Activated T-cell treated with anti-CD3 and anti-CD28 coated beads, Interleukin-2, amount 50 U/mL, for 24 hours (primary cell): ENCODE measurements around the gene SKAP2.

Experiments
- DNase-seq: peaks from one replicate; pipeline ENCODE4 v3.0.0-alpha.2; 2020
- H3K27ac Mint-ChIP-seq: 2 replicates; pipeline ENCODE4 v1.8.0; 2020; ENCODE audit warnings: mild to moderate bottlenecking, mixed read lengths
- H3K27me3 Mint-ChIP-seq: 2 replicates; pipeline ENCODE4 v1.8.0; 2020; ENCODE audit warnings: mixed read lengths
- H3K36me3 Mint-ChIP-seq: 2 replicates; pipeline ENCODE4 v1.8.0; 2020; ENCODE audit warnings: low read depth, mixed read lengths
- H3K4me1 Mint-ChIP-seq: 2 replicates; pipeline ENCODE4 v1.8.0; 2020; ENCODE audit warnings: low read depth, mixed read lengths
- H3K4me3 Mint-ChIP-seq: 2 replicates; pipeline ENCODE4 v1.8.0; 2020; ENCODE audit warnings: mild to moderate bottlenecking, moderate library complexity, mixed read lengths
- H3K9me3 Mint-ChIP-seq: 2 replicates; pipeline ENCODE4 v1.8.0; 2020; ENCODE audit warnings: mixed read lengths

SKAP2 gene

GRCh38 chr7:26700386-26700785 is 164.0 kb downstream of the SKAP2 start:
- Mint-ChIP-seq H3K4me1 (no peaks in the 10 kb centered on the region), H3K36me3 (no peaks in the 10 kb centered on the region), H3K27me3 (peaks cover 7% of the 10 kb centered on the region), H3K27ac (no peak overlapping the region), H3K9me3 (no peaks in the 10 kb centered on the region), H3K4me3 (no peak overlapping the region)
- DNase-seq, result no peak

- H3K36me3 Mint-ChIP-seq, result no peaks in the 10 kb centered on the region
- peaks cover 7% of the 10 kb centered on the region for H3K27me3 Mint-ChIP-seq
- H3K27ac Mint-ChIP-seq, result no peak overlapping the region
- no peaks in the 10 kb centered on the region for H3K9me3 Mint-ChIP-seq
- H3K4me3 Mint-ChIP-seq, result no peak overlapping the region
- H3K4me1 Mint-ChIP-seq, result no peaks in the 10 kb centered on the region
- no peak for DNase-seq
Observed at GRCh38 chr7:26699766-26700165, 164.6 kb downstream of the SKAP2 start.

- DNase-seq, result no peak
- no peak overlapping the region for H3K27ac Mint-ChIP-seq
- H3K36me3 Mint-ChIP-seq, result no peaks in the 10 kb centered on the region
- H3K4me3 Mint-ChIP-seq, result no peak overlapping the region
- peaks cover 7% of the 10 kb centered on the region for H3K27me3 Mint-ChIP-seq
- no peaks in the 10 kb centered on the region for H3K4me1 Mint-ChIP-seq
- no peaks in the 10 kb centered on the region for H3K9me3 Mint-ChIP-seq
Observed at GRCh38 chr7:26698806-26699205, 165.6 kb downstream of the SKAP2 start.

- H3K4me3 Mint-ChIP-seq, result no peak overlapping the region
- DNase-seq, result no peak
- no peaks in the 10 kb centered on the region for H3K9me3 Mint-ChIP-seq
- no peak overlapping the region for H3K27ac Mint-ChIP-seq
- H3K36me3 Mint-ChIP-seq, result no peaks in the 10 kb centered on the region
- H3K4me1 Mint-ChIP-seq, result no peaks in the 10 kb centered on the region
- H3K27me3 Mint-ChIP-seq, result peaks cover 7% of the 10 kb centered on the region
Observed at GRCh38 chr7:26698194-26698593, 166.2 kb downstream of the SKAP2 start.

- DNase-seq, result no peak
- H3K4me3 Mint-ChIP-seq, result no peak overlapping the region
- peaks cover 5% of the 10 kb centered on the region for H3K27me3 Mint-ChIP-seq
- H3K36me3 Mint-ChIP-seq, result no peaks in the 10 kb centered on the region
- no peaks in the 10 kb centered on the region for H3K4me1 Mint-ChIP-seq
- H3K27ac Mint-ChIP-seq, result no peak overlapping the region
- no peaks in the 10 kb centered on the region for H3K9me3 Mint-ChIP-seq
Observed at GRCh38 chr7:26696978-26697377, 167.4 kb downstream of the SKAP2 start.

- no peak overlapping the region for H3K4me3 Mint-ChIP-seq
- H3K36me3 Mint-ChIP-seq, result no peaks in the 10 kb centered on the region
- H3K27ac Mint-ChIP-seq, result no peak overlapping the region
- DNase-seq, result no peak
- H3K27me3 Mint-ChIP-seq, result peaks cover 6% of the 10 kb centered on the region
- no peaks in the 10 kb centered on the region for H3K4me1 Mint-ChIP-seq
- no peaks in the 10 kb centered on the region for H3K9me3 Mint-ChIP-seq
Observed at GRCh38 chr7:26696161-26696560, 168.2 kb downstream of the SKAP2 start.

GRCh38 chr7:26694713-26695112 is 169.7 kb downstream of the SKAP2 start:
- peaks cover 8% of the 10 kb centered on the region for H3K27me3 Mint-ChIP-seq
- no peak for DNase-seq
- H3K27ac Mint-ChIP-seq, result no peak overlapping the region
- no peaks in the 10 kb centered on the region for H3K4me1 Mint-ChIP-seq
- H3K9me3 Mint-ChIP-seq, result no peaks in the 10 kb centered on the region
- H3K36me3 Mint-ChIP-seq, result no peaks in the 10 kb centered on the region
- no peak overlapping the region for H3K4me3 Mint-ChIP-seq

- Mint-ChIP-seq H3K36me3 (no peaks in the 10 kb centered on the region), H3K27me3 (peaks cover 8% of the 10 kb centered on the region), H3K4me1 (no peaks in the 10 kb centered on the region), H3K4me3 (no peak overlapping the region), H3K27ac (no peak overlapping the region), H3K9me3 (no peaks in the 10 kb centered on the region)
- DNase-seq, result no peak
Observed at GRCh38 chr7:26694141-26694540, 170.2 kb downstream of the SKAP2 start.

- H3K4me1 Mint-ChIP-seq, result no peaks in the 10 kb centered on the region
- no peak overlapping the region for H3K27ac Mint-ChIP-seq
- DNase-seq, result no peak
- H3K4me3 Mint-ChIP-seq, result no peak overlapping the region
- H3K9me3 Mint-ChIP-seq, result no peaks in the 10 kb centered on the region
- peaks cover 10% of the 10 kb centered on the region for H3K27me3 Mint-ChIP-seq
- H3K36me3 Mint-ChIP-seq, result no peaks in the 10 kb centered on the region
Observed at GRCh38 chr7:26691886-26692285, 172.5 kb downstream of the SKAP2 start.

GRCh38 chr7:26691406-26691805 is 173.0 kb downstream of the SKAP2 start:
- Mint-ChIP-seq H3K27ac (no peak overlapping the region), H3K36me3 (no peaks in the 10 kb centered on the region), H3K9me3 (no peaks in the 10 kb centered on the region), H3K27me3 (peaks cover 13% of the 10 kb centered on the region), H3K4me1 (no peaks in the 10 kb centered on the region), H3K4me3 (no peak overlapping the region)
- no peak for DNase-seq

GRCh38 chr7:26690135-26690805 is 174.1 kb downstream of the SKAP2 start:
- no peak overlapping the region for H3K4me3 Mint-ChIP-seq
- H3K27ac Mint-ChIP-seq, result no peak overlapping the region
- DNase-seq, result no peak
- no peaks in the 10 kb centered on the region for H3K4me1 Mint-ChIP-seq
- H3K27me3 Mint-ChIP-seq, result peaks cover 18% of the 10 kb centered on the region
- H3K9me3 Mint-ChIP-seq, result no peaks in the 10 kb centered on the region
- H3K36me3 Mint-ChIP-seq, result no peaks in the 10 kb centered on the region

GRCh38 chr7:26688936-26689506 is 175.4 kb downstream of the SKAP2 start:
- Mint-ChIP-seq H3K36me3 (no peaks in the 10 kb centered on the region), H3K4me3 (no peak overlapping the region), H3K27ac (no peak overlapping the region), H3K27me3 (peaks cover 20% of the 10 kb centered on the region), H3K9me3 (no peaks in the 10 kb centered on the region), H3K4me1 (no peaks in the 10 kb centered on the region)
- no peak for DNase-seq

- H3K36me3 Mint-ChIP-seq, result no peaks in the 10 kb centered on the region
- H3K4me3 Mint-ChIP-seq, result no peak overlapping the region
- H3K27ac Mint-ChIP-seq, result no peak overlapping the region
- DNase-seq, result no peak
- no peaks in the 10 kb centered on the region for H3K9me3 Mint-ChIP-seq
- peaks cover 24% of the 10 kb centered on the region for H3K27me3 Mint-ChIP-seq
- H3K4me1 Mint-ChIP-seq, result no peaks in the 10 kb centered on the region
Observed at GRCh38 chr7:26688388-26688787, 176.0 kb downstream of the SKAP2 start.

- Mint-ChIP-seq H3K27me3 (peaks cover 33% of the 10 kb centered on the region), H3K36me3 (no peaks in the 10 kb centered on the region), H3K9me3 (no peaks in the 10 kb centered on the region)
Observed at GRCh38 chr7:26687032-26687431, 177.4 kb downstream of the SKAP2 start.

GRCh38 chr7:26686448-26686981 is 177.9 kb downstream of the SKAP2 start:
- Mint-ChIP-seq H3K9me3 (no peaks in the 10 kb centered on the region), H3K4me3 (no peak overlapping the region), H3K27me3 (peaks cover 34% of the 10 kb centered on the region), H3K36me3 (no peaks in the 10 kb centered on the region), H3K4me1 (no peaks in the 10 kb centered on the region), H3K27ac (no peak overlapping the region)
- DNase-seq, result no peak

More at GRCh38 chr7:26687032-26687431, 177.4 kb downstream of the SKAP2 start:
- DNase-seq, result no peak
- no peak overlapping the region for H3K4me3 Mint-ChIP-seq
- H3K4me1 Mint-ChIP-seq, result no peaks in the 10 kb centered on the region
- no peak overlapping the region for H3K27ac Mint-ChIP-seq
